ENCODE results near the gene ANTXR2.
A peak's percentile ranks its signal among the peaks of the same experiment; 100 is the strongest.

Gene ANTXR2

DNA sequence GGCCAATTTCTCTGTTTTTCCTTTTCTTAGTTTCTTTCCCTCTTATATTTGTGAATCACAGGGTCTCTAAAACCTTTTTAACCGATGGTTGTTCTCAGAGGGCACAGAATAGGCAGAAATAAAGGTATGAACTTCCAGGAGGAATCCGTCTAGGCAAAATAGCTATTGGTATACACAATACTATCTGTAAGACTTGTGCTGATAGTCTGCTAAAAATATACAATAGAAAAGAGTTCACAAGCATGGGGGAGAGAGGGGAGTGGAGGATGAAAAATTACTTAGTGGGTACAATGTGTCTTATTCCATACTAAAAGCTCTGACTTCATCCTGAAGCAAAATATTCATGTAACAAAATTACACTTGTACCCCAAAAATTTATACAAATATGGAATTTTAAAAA, 30.2 kb downstream of the ANTXR2 start:
- Histone ChIP-seq H3K27ac (no peak overlapping the region), H3K4me1 (ENCODE audit: low read depth, poor library complexity, severe bottlenecking) (peaks cover 11% of the 10 kb centered on the region), H3K4me3 (IDR thresholded peaks at IDR 0.05; ENCODE audit: insufficient read depth, low read depth, low read length) (no peak overlapping the region), H3K79me2 (ENCODE audit: insufficient read depth, low read depth) (no peaks in the 10 kb centered on the region), H3K27me3 (ENCODE audit: insufficient read depth, low read depth) (no peaks in the 10 kb centered on the region), H3K9ac (no peak overlapping the region), H3K36me3 (ENCODE audit: insufficient read depth) (no peaks in the 10 kb centered on the region), H2AFZ (ENCODE audit: low read depth) (no peak overlapping the region), H4K20me1 (ENCODE audit: insufficient read depth) (no peaks in the 10 kb centered on the region), H3K4me2 (no peak overlapping the region)
- TF ChIP-seq, protein P1, sequence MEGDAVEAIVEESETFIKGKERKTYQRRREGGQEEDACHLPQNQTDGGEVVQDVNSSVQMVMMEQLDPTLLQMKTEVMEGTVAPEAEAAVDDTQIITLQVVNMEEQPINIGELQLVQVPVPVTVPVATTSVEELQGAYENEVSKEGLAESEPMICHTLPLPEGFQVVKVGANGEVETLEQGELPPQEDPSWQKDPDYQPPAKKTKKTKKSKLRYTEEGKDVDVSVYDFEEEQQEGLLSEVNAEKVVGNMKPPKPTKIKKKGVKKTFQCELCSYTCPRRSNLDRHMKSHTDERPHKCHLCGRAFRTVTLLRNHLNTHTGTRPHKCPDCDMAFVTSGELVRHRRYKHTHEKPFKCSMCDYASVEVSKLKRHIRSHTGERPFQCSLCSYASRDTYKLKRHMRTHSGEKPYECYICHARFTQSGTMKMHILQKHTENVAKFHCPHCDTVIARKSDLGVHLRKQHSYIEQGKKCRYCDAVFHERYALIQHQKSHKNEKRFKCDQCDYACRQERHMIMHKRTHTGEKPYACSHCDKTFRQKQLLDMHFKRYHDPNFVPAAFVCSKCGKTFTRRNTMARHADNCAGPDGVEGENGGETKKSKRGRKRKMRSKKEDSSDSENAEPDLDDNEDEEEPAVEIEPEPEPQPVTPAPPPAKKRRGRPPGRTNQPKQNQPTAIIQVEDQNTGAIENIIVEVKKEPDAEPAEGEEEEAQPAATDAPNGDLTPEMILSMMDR (conservative IDR thresholded peaks at IDR 0.05; ENCODE audit: low read depth, low read length): no peak

DNA sequence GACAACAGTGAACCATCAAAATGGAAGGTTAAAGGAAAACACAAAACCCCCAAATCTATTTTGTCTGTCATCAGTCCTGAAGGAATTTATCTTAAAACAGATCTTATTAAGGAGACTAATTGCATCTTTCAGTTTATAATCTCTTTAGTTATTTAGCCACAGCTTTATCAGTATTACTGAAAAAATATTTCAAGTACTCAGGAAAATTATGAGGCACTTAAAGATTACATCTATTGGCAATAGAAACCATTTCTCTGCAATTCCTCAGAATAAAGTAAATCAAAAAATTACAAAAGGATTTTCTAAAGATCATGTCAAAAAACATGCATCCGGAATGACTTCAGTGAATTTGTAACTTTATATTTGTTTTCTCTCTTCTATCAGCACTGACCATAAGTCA, 35.2 kb downstream of the ANTXR2 start:
- Histone ChIP-seq H4K20me1 (ENCODE audit: insufficient read depth) (no peaks in the 10 kb centered on the region), H2AFZ (ENCODE audit: low read depth) (no peak overlapping the region), H3K4me2 (no peak overlapping the region), H3K4me3 (IDR thresholded peaks at IDR 0.05; ENCODE audit: insufficient read depth, low read depth, low read length) (no peak overlapping the region), H3K79me2 (ENCODE audit: insufficient read depth, low read depth) (no peaks in the 10 kb centered on the region), H3K36me3 (ENCODE audit: insufficient read depth) (no peaks in the 10 kb centered on the region), H3K9ac (no peak overlapping the region), H3K27me3 (ENCODE audit: insufficient read depth, low read depth) (no peaks in the 10 kb centered on the region), H3K4me1 (ENCODE audit: low read depth, poor library complexity, severe bottlenecking) (no peaks in the 10 kb centered on the region), H3K27ac (no peak overlapping the region)
- TF ChIP-seq, protein P1 (conservative IDR thresholded peaks at IDR 0.05; ENCODE audit: low read depth, low read length): no peak

DNA sequence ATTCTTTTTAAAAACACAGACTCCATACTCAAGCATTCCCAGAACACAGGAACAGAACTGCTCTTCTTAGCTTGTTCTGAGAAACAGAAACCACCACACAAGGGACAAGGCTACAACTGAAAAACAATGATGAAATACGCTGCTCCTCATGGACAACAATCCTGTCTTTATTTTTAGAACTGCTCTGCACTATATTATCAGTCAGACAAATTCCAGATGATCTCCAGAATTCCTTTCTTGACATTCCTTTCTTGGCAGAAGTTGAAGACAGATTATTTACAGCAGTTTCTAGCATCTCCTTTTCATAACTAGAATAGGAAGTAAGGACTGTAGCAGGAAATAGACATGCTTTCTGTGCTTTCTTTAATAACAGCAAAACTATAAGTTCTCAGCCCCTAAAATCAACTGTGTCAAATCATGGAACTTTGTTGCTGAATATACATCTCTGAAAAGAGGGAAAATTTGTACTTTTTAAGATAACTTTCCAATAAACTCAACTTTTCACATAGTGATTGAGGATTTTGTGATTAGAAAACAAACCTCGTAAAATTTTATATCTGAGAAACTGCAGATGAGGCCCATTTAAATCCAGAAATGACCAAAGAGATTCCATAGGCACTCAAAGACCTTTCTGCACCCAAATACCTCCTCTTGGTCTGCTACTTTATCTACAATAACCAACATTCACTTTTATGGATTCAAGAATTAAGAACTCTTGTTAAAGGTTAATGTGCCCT, 35.9 kb downstream of the ANTXR2 start:
- Histone ChIP-seq H4K20me1 (ENCODE audit: insufficient read depth) (no peaks in the 10 kb centered on the region), H3K4me3 (IDR thresholded peaks at IDR 0.05; ENCODE audit: insufficient read depth, low read depth, low read length) (no peak overlapping the region), H3K9ac (no peak overlapping the region), H3K79me2 (ENCODE audit: insufficient read depth, low read depth) (no peaks in the 10 kb centered on the region), H3K27ac (no peak overlapping the region), H2AFZ (ENCODE audit: low read depth) (peak overlapping the region; percentile 30; the same call in 1 of the 2 replicates), H3K4me2 (no peak overlapping the region; the same call in 1 of the 2 replicates), H3K4me1 (ENCODE audit: low read depth, poor library complexity, severe bottlenecking) (no peaks in the 10 kb centered on the region), H3K36me3 (ENCODE audit: insufficient read depth) (no peaks in the 10 kb centered on the region), H3K27me3 (ENCODE audit: insufficient read depth, low read depth) (no peaks in the 10 kb centered on the region)
- TF ChIP-seq, protein P1 (conservative IDR thresholded peaks at IDR 0.05; ENCODE audit: low read depth, low read length): no peak

DNA sequence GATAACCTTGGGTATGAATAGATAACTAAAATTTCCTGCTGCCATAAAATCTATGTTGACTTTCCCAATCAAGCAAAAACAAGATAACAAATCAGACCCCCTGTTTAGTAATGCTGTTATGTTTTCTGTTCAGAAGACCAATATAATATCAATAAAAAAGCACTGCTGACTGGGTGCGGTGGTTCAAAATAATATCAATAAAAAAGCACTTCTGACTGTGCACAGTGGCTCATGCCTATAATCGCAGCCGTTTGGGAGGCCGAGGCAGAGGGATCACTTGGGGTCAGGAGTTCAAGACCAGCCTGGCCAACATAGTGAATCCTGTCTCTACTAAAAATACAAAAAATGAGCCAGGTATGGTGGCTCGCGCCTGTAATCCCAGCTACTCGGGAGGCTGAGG, 36.7 kb downstream of the ANTXR2 start:
- H3K4me2 ChIP-seq: no peak overlapping the region
- TF ChIP-seq, protein P1 (conservative IDR thresholded peaks at IDR 0.05; ENCODE audit: low read depth, low read length): no peak
- H4K20me1 ChIP-seq (ENCODE audit: insufficient read depth): no peaks in the 10 kb centered on the region
- no peaks in the 10 kb centered on the region for H3K4me1 ChIP-seq (ENCODE audit: low read depth, poor library complexity, severe bottlenecking)
- no peak overlapping the region for H2AFZ ChIP-seq (ENCODE audit: low read depth)
- no peaks in the 10 kb centered on the region for H3K27me3 ChIP-seq (ENCODE audit: insufficient read depth, low read depth)
- no peak overlapping the region for H3K9ac ChIP-seq
- no peak overlapping the region for H3K27ac ChIP-seq
- no peak overlapping the region for H3K4me3 ChIP-seq (IDR thresholded peaks at IDR 0.05; ENCODE audit: insufficient read depth, low read depth, low read length)
- no peaks in the 10 kb centered on the region for H3K36me3 ChIP-seq (ENCODE audit: insufficient read depth)
- no peaks in the 10 kb centered on the region for H3K79me2 ChIP-seq (ENCODE audit: insufficient read depth, low read depth)

Measured in KMS-11 (cell line).